GM13976 (cell line): ENCODE data around the gene HNRNPH3.

Experiments used
- DNase-seq: peaks from one replicate; pipeline ENCODE4 v3.0.0; 2012; ENCODE audit warnings: low spot score
- in situ Hi-C: fragments of 300-500 bp; cut with MboI; formaldehyde crosslinking; loops from one replicate; pipeline ENCODE4 v1.12.0; 2022; ENCODE audit warnings: low sequenced_read_pairs, mixed read lengths, inconsistent platforms; ENCODE audit not compliant: unreplicated experiment
- TF ChIP-seq, protein P1 (sequence below): IDR thresholded peaks from 2 replicates; pipeline ENCODE4 v1.5.1; 2012; ENCODE audit warnings: borderline replicate concordance, mild to moderate bottlenecking; ENCODE audit not compliant: insufficient read depth; ENCODE audit errors: extremely low read depth, missing control alignments, control extremely low read depth

The HNRNPH3 gene

GRCh38 chr10:68367121-68367520, 35.3 kb downstream of the HNRNPH3 start:
- DNase-seq = no peak
- TF ChIP-seq, protein P1, sequence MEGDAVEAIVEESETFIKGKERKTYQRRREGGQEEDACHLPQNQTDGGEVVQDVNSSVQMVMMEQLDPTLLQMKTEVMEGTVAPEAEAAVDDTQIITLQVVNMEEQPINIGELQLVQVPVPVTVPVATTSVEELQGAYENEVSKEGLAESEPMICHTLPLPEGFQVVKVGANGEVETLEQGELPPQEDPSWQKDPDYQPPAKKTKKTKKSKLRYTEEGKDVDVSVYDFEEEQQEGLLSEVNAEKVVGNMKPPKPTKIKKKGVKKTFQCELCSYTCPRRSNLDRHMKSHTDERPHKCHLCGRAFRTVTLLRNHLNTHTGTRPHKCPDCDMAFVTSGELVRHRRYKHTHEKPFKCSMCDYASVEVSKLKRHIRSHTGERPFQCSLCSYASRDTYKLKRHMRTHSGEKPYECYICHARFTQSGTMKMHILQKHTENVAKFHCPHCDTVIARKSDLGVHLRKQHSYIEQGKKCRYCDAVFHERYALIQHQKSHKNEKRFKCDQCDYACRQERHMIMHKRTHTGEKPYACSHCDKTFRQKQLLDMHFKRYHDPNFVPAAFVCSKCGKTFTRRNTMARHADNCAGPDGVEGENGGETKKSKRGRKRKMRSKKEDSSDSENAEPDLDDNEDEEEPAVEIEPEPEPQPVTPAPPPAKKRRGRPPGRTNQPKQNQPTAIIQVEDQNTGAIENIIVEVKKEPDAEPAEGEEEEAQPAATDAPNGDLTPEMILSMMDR = no peak
- in situ Hi-C loops = no loop called here

GRCh38 chr10:68371604-68372003, 39.7 kb downstream of the HNRNPH3 start:
- in situ Hi-C loops = no loop called here
- TF ChIP-seq, protein P1 = no peak
- no peak for DNase-seq

GRCh38 chr10:68385740-68386139, 53.9 kb downstream of the HNRNPH3 start:
- in situ Hi-C loops = no loop called here
- DNase-seq = no peak
- TF ChIP-seq, protein P1 = no peak
